Progenitor cell of endocrine pancreas (in vitro differentiated cells): Measurements from ENCODE around the gene MRPL34. TPM values are rescaled to one million over a fixed set of nuclear protein-coding genes. Genes with fewer than 3 reads are reported as not detected.

Source experiments
- DNase-seq: peaks from one replicate; pipeline ENCODE4 v3.0.0; 2021; ENCODE audit warnings: low spot score; ENCODE audit not compliant: unreplicated experiment
- H3K27ac Mint-ChIP-seq: 2 replicates; pipeline ENCODE4 v1.8.0; 2021; ENCODE audit warnings: mild to moderate bottlenecking, moderate library complexity, mixed read lengths
- H3K27me3 Mint-ChIP-seq: 2 replicates; pipeline ENCODE4 v1.8.0; 2021; ENCODE audit warnings: mixed read lengths
- H3K36me3 Mint-ChIP-seq: 2 replicates; pipeline ENCODE4 v1.8.0; 2022; ENCODE audit warnings: mixed read lengths; ENCODE audit not compliant: insufficient read depth
- H3K4me1 Mint-ChIP-seq: 2 replicates; pipeline ENCODE4 v1.8.0; 2021; ENCODE audit warnings: low read depth, mixed read lengths
- H3K4me3 Mint-ChIP-seq: 2 replicates; pipeline ENCODE4 v1.8.0; 2021; ENCODE audit warnings: low read depth, mild to moderate bottlenecking, moderate library complexity, mixed read lengths
- H3K9me3 Mint-ChIP-seq: 2 replicates; pipeline ENCODE4 v1.8.0; 2021; ENCODE audit warnings: low read depth, mixed read lengths
- CTCF ChIP-seq: fragments of 200-600 bp; sonication (generic); IDR thresholded peaks from one replicate; pipeline ENCODE4 v1.5.0; 2021; ENCODE audit warnings: antibody characterized with exemption, mild to moderate bottlenecking; ENCODE audit not compliant: unreplicated experiment
- total RNA-seq: library from RNA; stranded (reverse); gene quantifications from 2 replicates; pipeline ENCODE4 v1.2.1, GENCODE V29; 2021

Gene MRPL34
- total RNA-seq, 1 donor from 2014 or later: 54.4 TPM

- DNase-seq: no peak
- no peak overlapping the region for H3K4me3 Mint-ChIP-seq
- H3K4me1 Mint-ChIP-seq: peaks cover 4% of the 10 kb centered on the region
- peak overlapping the region; percentile 67 for H3K27ac Mint-ChIP-seq
- H3K27me3 Mint-ChIP-seq: peaks cover 15% of the 10 kb centered on the region
- H3K36me3 Mint-ChIP-seq: peaks cover 12% of the 10 kb centered on the region
- no peaks in the 10 kb centered on the region for H3K9me3 Mint-ChIP-seq
- no peak for TF ChIP-seq CTCF
Measured at GRCh38 chr19:17325881-17326594, 20.4 kb downstream of the MRPL34 start.

GRCh38 chr19:17326595-17326966 is 20.9 kb downstream of the MRPL34 start:
- no peak for TF ChIP-seq CTCF
- H3K4me3 Mint-ChIP-seq: no peak overlapping the region
- H3K27ac Mint-ChIP-seq: no peak overlapping the region
- no peaks in the 10 kb centered on the region for H3K9me3 Mint-ChIP-seq
- H3K36me3 Mint-ChIP-seq: peaks cover 14% of the 10 kb centered on the region
- no peak for DNase-seq
- peaks cover 4% of the 10 kb centered on the region for H3K4me1 Mint-ChIP-seq
- H3K27me3 Mint-ChIP-seq: peaks cover 15% of the 10 kb centered on the region

GRCh38 chr19:17327068-17327653 is 21.5 kb downstream of the MRPL34 start:
- H3K4me1 Mint-ChIP-seq: peaks cover 4% of the 10 kb centered on the region
- no peak overlapping the region for H3K4me3 Mint-ChIP-seq
- H3K9me3 Mint-ChIP-seq: no peaks in the 10 kb centered on the region
- no peak for DNase-seq
- H3K36me3 Mint-ChIP-seq: peaks cover 14% of the 10 kb centered on the region
- TF ChIP-seq CTCF: no peak
- no peak overlapping the region for H3K27ac Mint-ChIP-seq
- peaks cover 15% of the 10 kb centered on the region for H3K27me3 Mint-ChIP-seq

- Mint-ChIP-seq H3K9me3 (no peaks in the 10 kb centered on the region), H3K27ac (peak overlapping the region; percentile 92), H3K4me1 (peaks cover 4% of the 10 kb centered on the region), H3K27me3 (peaks cover 15% of the 10 kb centered on the region), H3K4me3 (peak overlapping the region; percentile 73), H3K36me3 (peaks cover 13% of the 10 kb centered on the region)
- peak; percentile 67 for TF ChIP-seq CTCF
- peak; percentile 58 for DNase-seq
Measured at GRCh38 chr19:17327654-17328516, 22.2 kb downstream of the MRPL34 start.
